NB4 (cell line): ENCODE data around the gene SPATA21.

Experiments used
- DNase-seq: peaks from one replicate; pipeline ENCODE4 v3.0.0; 2010; ENCODE audit warnings: low read depth
- H3K4me3 ChIP-seq: one replicate; pipeline ENCODE4 v1.5.1; 2011; ENCODE audit warnings: mild to moderate bottlenecking, low read depth, low read length, moderate library complexity
- MYC ChIP-seq: IDR thresholded peaks from 2 replicates; pipeline ENCODE4 v1.6.1; 2011; ENCODE audit warnings: low read depth, low read length
- POLR2A ChIP-seq: IDR thresholded peaks from 2 replicates; pipeline ENCODE4 v1.6.1; 2011; ENCODE audit warnings: mild to moderate bottlenecking; ENCODE audit not compliant: insufficient read length; ENCODE audit errors: extremely low read depth
- TF ChIP-seq, protein P1 (sequence below): IDR thresholded peaks from one replicate; pipeline ENCODE4 v1.5.1; 2012; ENCODE audit warnings: low read depth, low read length
- TF ChIP-seq, protein P2 (sequence below): IDR thresholded peaks from 2 replicates; pipeline ENCODE4 v1.6.1; 2011; ENCODE audit warnings: low read depth, low read length

Gene SPATA21

DNA sequence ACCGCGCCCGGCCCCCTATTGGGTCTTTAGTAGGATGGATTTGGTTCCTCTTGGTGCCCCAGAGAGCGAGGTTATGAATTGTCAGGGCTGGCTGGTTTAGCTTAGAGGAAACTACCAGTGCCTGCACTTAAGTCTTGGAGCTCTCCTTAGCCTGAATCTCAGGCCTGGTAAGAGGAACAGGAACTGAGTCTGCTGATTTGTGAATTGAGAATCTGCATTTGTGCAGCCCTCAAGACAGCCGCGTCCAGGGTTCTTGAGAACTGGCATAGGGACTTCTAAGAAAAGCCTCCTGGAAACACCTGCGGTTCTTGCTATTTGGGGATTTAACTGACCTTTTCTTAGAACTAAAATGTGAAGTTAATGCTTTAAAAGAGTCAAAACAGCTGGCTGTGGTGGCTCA is 5.0 kb upstream of the SPATA21 start:
- H3K4me3 ChIP-seq, result no peak overlapping the region
- TF ChIP-seq MYC, result no peak
- TF ChIP-seq POLR2A, result no peak
- TF ChIP-seq, protein P1, sequence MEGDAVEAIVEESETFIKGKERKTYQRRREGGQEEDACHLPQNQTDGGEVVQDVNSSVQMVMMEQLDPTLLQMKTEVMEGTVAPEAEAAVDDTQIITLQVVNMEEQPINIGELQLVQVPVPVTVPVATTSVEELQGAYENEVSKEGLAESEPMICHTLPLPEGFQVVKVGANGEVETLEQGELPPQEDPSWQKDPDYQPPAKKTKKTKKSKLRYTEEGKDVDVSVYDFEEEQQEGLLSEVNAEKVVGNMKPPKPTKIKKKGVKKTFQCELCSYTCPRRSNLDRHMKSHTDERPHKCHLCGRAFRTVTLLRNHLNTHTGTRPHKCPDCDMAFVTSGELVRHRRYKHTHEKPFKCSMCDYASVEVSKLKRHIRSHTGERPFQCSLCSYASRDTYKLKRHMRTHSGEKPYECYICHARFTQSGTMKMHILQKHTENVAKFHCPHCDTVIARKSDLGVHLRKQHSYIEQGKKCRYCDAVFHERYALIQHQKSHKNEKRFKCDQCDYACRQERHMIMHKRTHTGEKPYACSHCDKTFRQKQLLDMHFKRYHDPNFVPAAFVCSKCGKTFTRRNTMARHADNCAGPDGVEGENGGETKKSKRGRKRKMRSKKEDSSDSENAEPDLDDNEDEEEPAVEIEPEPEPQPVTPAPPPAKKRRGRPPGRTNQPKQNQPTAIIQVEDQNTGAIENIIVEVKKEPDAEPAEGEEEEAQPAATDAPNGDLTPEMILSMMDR, result no peak
- peak; percentile 22 for DNase-seq

DNA sequence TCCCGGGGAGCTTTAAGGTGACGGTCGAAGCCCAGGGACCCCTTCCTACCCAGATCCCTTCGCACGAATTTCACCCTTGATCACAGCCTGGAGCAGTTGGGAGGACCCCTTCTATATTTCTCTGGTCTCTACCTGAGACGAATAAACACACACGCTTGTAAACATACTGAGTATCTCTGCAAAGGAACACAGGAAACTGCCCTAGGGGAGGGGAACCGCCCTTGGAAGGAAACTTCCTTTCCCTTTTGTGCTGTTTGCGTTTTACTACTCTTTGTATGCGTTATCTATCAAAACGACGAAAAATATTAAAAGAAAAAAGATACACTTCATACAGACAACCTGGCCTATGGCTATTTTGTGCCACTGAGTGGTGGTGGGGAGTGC is 4.0 kb upstream of the SPATA21 start:
- DNase-seq, result peak; percentile 30
- peak overlapping the region; percentile 94 for H3K4me3 ChIP-seq

DNA sequence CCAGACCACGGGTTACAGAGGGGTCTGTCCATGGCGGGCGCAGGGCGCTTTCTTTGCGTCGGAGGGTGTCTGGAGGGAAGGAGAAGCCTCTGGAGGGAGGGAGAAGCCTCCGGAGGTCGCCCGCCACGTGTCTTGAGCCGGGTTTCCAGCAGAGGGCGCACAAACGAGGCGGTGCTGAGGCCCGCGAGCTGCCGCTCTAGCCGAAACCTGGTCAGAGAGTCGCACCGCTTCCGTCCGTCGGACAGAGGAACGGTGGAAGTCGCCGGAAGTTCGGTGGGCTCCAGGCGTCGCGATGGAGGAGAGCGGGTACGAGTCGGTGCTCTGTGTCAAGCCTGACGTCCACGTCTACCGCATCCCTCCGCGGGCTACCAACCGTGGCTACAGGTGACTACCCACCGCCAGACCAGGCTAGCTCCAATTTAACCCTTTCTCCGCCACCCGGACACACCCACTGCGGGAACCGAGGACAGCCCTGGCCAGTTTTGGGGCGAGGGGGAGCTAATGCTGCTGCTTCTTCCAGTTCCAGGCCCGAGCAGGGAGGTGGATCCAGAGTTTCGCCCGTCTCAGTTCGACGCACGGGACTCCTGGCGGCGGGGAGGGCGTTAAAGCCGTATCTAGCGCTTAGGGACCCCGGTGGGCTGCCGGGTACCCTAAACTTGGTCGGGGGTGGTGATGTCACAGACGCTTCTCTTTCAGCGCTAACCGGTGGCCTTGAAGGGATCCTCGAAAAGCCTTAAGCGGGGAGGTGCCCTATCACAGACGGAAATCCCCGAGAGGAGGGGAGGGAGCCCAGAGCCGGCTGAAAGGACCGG is 3.5 kb upstream of the SPATA21 start, which contains the start of gene NECAP2:
Gene NECAP2 (plus strand): TSS at position 255 of the 812 bp plus-strand sequence. CDS start 38 bp downstream, at position 293.
- H3K4me3 ChIP-seq, result peak within 1 kb of the TSS; percentile 94
- TF ChIP-seq, protein P1, result peak; percentile 28
- TF ChIP-seq, protein P2, sequence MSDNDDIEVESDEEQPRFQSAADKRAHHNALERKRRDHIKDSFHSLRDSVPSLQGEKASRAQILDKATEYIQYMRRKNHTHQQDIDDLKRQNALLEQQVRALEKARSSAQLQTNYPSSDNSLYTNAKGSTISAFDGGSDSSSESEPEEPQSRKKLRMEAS, result peak; percentile 99
- peak; percentile 99 for TF ChIP-seq MYC
- peak; percentile 86 for TF ChIP-seq POLR2A
- peak; percentile 95 for DNase-seq

More for the DNA sequence above, 4.0 kb upstream of the SPATA21 start:
- TF ChIP-seq, protein P1, result no peak
- no peak for TF ChIP-seq MYC
- TF ChIP-seq POLR2A, result no peak
- TF ChIP-seq, protein P2, result no peak

DNA sequence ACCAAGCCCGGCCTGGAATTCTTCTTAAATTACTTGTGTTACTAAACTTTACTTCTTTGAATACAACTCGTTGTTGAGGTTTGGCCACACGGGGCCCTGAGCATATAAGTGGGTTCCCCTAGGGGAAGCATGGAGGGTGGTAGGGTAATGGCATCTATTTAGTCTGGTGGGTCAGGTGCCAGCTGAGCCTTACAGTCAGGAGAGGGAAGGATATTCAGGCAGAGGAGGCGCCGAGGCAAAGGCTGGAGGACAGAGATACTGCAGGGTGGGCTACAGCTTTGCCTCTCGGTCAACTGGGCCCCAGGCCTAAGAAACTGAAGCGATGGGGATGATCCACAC is 2.9 kb upstream of the SPATA21 start:
- H3K4me3 ChIP-seq, result no peak overlapping the region
- TF ChIP-seq POLR2A, result no peak
- no peak for TF ChIP-seq MYC
- TF ChIP-seq, protein P1, result no peak
- TF ChIP-seq, protein P2, result no peak
- no peak for DNase-seq

DNA sequence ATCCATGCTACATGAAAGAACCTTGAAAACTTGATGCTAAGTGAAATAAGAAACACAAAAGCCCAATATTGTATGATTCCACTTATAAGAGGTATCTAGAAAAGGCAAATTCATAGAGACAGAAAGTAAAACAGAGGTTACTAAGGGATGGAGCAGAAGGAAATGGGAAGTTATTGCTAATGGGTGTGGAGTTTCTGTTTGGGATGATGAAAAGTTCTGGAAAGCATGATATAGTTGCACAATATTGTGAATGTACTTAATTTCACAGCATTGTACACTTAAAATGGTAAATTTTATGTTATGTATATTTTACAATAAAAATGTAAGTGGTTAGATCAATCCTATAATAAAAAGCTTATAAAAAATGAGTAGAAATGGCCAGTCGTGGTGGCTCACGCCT is 1.7 kb upstream of the SPATA21 start:
- TF ChIP-seq, protein P2, result no peak
- no peak for TF ChIP-seq MYC
- TF ChIP-seq POLR2A, result no peak
- TF ChIP-seq, protein P1, result no peak
- DNase-seq, result no peak
- H3K4me3 ChIP-seq, result no peak overlapping the region
